ENCODE data around the gene SLC35B1.
"Not testable (repeated sequence)": the region's sequence is repeated elsewhere in the genome, so short reads cannot be mapped to it uniquely, and the experiment has no call there.

The SLC35B1 gene

DNA sequence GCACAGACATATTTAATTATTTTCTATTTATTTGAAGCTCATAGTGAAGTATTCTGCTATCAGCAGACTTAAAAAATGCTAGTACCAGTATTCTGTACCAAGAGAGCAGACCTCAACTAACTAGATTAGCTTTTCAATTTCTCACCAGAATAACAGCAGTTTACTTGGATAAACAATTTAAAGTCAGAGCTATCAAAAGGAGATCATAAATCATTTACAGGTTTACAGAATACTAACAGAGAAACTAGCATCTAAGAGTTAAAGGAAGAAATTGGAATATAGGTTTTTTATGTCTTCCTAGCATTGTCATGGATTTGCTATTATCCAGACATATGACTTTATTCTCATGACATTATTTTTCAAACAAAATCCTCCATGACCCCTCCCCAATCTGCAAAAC, 33.3 kb downstream of the SLC35B1 start:
- Histone ChIP-seq H3K27me3 (ENCODE audit: control insufficient read depth, low read length) (no peaks in the 10 kb centered on the region), H3K4me1 (ENCODE audit: control insufficient read depth, low read length) (peaks cover 26% of the 10 kb centered on the region), H4K20me1 (ENCODE audit: control insufficient read depth, insufficient read depth, low read depth, low read length) (peaks cover 24% of the 10 kb centered on the region), H3K79me2 (ENCODE audit: control insufficient read depth, low read length) (peaks cover 77% of the 10 kb centered on the region), H3K36me3 (ENCODE audit: control insufficient read depth, low read length) (peaks cover 28% of the 10 kb centered on the region), H3K4me2 (ENCODE audit: low read length) (no peak overlapping the region), H3F3A (ENCODE audit: control insufficient read depth, insufficient read depth) (peaks cover 10% of the 10 kb centered on the region), H3K9me3 (ENCODE audit: control insufficient read depth, insufficient read depth, low read length) (no peaks in the 10 kb centered on the region), H3K9me2 (replicated peaks; ENCODE audit: control insufficient read depth, low read length) (no peaks in the 10 kb centered on the region), H3K27ac (ENCODE audit: low read depth, low read length) (no peak overlapping the region), H3K4me3 (ENCODE audit: low read length) (no peak overlapping the region)
- TF ChIP-seq CTCF (IDR thresholded peaks at IDR 0.05; ENCODE audit: low read depth, low read length, poor library complexity, severe bottlenecking) = no peak
- TF ChIP-seq EZH2phosphoT487 (IDR thresholded peaks at IDR 0.05; ENCODE audit: borderline replicate concordance, low read length) = no peak

DNA sequence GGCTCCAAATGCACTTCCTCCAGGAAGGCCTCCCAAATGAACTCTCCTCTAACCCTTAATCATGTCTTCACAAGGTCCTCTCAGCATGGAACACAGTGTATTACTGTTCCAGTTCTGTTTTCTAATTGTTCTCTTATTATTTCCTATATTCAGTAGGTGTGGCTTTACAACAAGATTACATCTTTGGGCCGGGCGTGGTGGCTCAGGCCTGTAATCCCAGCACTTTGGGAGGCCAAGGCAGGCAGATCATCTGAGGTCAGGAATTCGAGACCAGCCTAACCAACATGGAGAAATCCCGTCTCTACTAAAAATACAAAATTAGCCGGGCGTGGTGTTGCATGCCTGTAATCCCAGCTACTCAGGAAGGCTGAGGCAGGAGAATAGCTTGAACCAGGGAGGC, 34.1 kb downstream of the SLC35B1 start:
- Histone ChIP-seq H4K20me1 (ENCODE audit: control insufficient read depth, insufficient read depth, low read depth, low read length) (peaks cover 24% of the 10 kb centered on the region), H3K79me2 (ENCODE audit: control insufficient read depth, low read length) (peaks cover 78% of the 10 kb centered on the region), H3K36me3 (ENCODE audit: control insufficient read depth, low read length) (peaks cover 28% of the 10 kb centered on the region), H3K4me1 (ENCODE audit: control insufficient read depth, low read length) (peaks cover 26% of the 10 kb centered on the region)
- not testable (repeated sequence) for H3K9me2 ChIP-seq (replicated peaks; ENCODE audit: control insufficient read depth, low read length); H3K27me3 ChIP-seq (ENCODE audit: control insufficient read depth, low read length); H3F3A ChIP-seq (ENCODE audit: control insufficient read depth, insufficient read depth); H3K4me3 ChIP-seq (ENCODE audit: low read length); H3K4me2 ChIP-seq (ENCODE audit: low read length); H3K9me3 ChIP-seq (ENCODE audit: control insufficient read depth, insufficient read depth, low read length); H3K27ac ChIP-seq (ENCODE audit: low read depth, low read length)

- no peaks in the 10 kb centered on the region for H3K9me3 ChIP-seq (ENCODE audit: control insufficient read depth, insufficient read depth, low read length)
- H3F3A ChIP-seq (ENCODE audit: control insufficient read depth, insufficient read depth) = 0 out of 2 replicates have a peak, but pooled peaks cover 3% of the 10 kb centered on the region
- no peaks in the 10 kb centered on the region for H3K9me2 ChIP-seq (replicated peaks; ENCODE audit: control insufficient read depth, low read length)
- peaks cover 31% of the 10 kb centered on the region for H3K36me3 ChIP-seq (ENCODE audit: control insufficient read depth, low read length)
- no peak overlapping the region for H3K4me2 ChIP-seq (ENCODE audit: low read length)
- TF ChIP-seq EZH2phosphoT487 (IDR thresholded peaks at IDR 0.05; ENCODE audit: borderline replicate concordance, low read length) (no peak), CTCF (IDR thresholded peaks at IDR 0.05; ENCODE audit: low read depth, low read length, poor library complexity, severe bottlenecking) (no peak)
- H3K27me3 ChIP-seq (ENCODE audit: control insufficient read depth, low read length) = no peaks in the 10 kb centered on the region
- peaks cover 20% of the 10 kb centered on the region for H4K20me1 ChIP-seq (ENCODE audit: control insufficient read depth, insufficient read depth, low read depth, low read length)
- H3K4me3 ChIP-seq (ENCODE audit: low read length) = no peak overlapping the region
- H3K27ac ChIP-seq (ENCODE audit: low read depth, low read length) = no peak overlapping the region
- H3K4me1 ChIP-seq (ENCODE audit: control insufficient read depth, low read length) = peaks cover 11% of the 10 kb centered on the region
- H3K79me2 ChIP-seq (ENCODE audit: control insufficient read depth, low read length) = peaks cover 84% of the 10 kb centered on the region
Measured at GRCh38 chr17:49670641-49671040, 37.1 kb downstream of the SLC35B1 start.

DNA sequence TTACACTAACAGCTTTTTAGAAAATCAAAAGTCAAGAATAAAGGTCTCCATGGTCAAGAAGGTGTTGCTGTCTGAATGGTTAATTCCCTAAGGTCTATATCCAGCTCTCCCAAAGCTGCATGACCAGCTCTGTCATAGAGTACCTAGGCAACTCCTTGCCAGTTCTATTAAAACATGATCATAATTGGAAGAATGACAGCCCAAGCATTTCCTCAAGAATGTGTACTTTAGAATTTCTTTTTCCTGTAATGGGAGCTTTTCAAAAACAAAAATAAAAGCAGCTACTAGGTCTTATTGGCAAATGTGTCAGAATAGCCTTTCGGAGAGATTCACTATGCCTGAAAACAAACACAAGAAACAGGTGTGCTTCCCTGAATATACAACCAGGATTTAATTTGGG, 37.8 kb downstream of the SLC35B1 start:
- peaks cover 25% of the 10 kb centered on the region for H3K36me3 ChIP-seq (ENCODE audit: control insufficient read depth, low read length)
- H3K4me1 ChIP-seq (ENCODE audit: control insufficient read depth, low read length) = peaks cover 4% of the 10 kb centered on the region
- H3K9me3 ChIP-seq (ENCODE audit: control insufficient read depth, insufficient read depth, low read length) = no peaks in the 10 kb centered on the region
- TF ChIP-seq EZH2phosphoT487 (IDR thresholded peaks at IDR 0.05; ENCODE audit: borderline replicate concordance, low read length) (no peak), CTCF (IDR thresholded peaks at IDR 0.05; ENCODE audit: low read depth, low read length, poor library complexity, severe bottlenecking) (no peak)
- no peak overlapping the region for H3K4me2 ChIP-seq (ENCODE audit: low read length)
- H3K9me2 ChIP-seq (replicated peaks; ENCODE audit: control insufficient read depth, low read length) = no peaks in the 10 kb centered on the region
- H3K27me3 ChIP-seq (ENCODE audit: control insufficient read depth, low read length) = no peaks in the 10 kb centered on the region
- H3K4me3 ChIP-seq (ENCODE audit: low read length) = no peak overlapping the region
- H3K27ac ChIP-seq (ENCODE audit: low read depth, low read length) = no peak overlapping the region
- H3F3A ChIP-seq (ENCODE audit: control insufficient read depth, insufficient read depth) = 0 out of 2 replicates have a peak, but pooled peaks cover 3% of the 10 kb centered on the region
- H4K20me1 ChIP-seq (ENCODE audit: control insufficient read depth, insufficient read depth, low read depth, low read length) = peaks cover 14% of the 10 kb centered on the region
- peaks cover 79% of the 10 kb centered on the region for H3K79me2 ChIP-seq (ENCODE audit: control insufficient read depth, low read length)
